HEK293 (cell line): ENCODE data around the gene CCDC88C.

Experiments
- HOXD13 ChIP-seq: sonication (generic); formaldehyde crosslinking; IDR thresholded peaks from 2 replicates; pipeline ENCODE4 v1.8.0; 2022; ENCODE audit warnings: missing genetic modification reagents, borderline replicate concordance
- KLF16 ChIP-seq: fragments of 450-650 bp; formaldehyde crosslinking; IDR thresholded peaks from 2 replicates; pipeline ENCODE4 v1.5.1; 2017; ENCODE audit warnings: missing biosample characterization, missing genetic modification characterization
- ZFP41 ChIP-seq: fragments of 450-650 bp; formaldehyde crosslinking; IDR thresholded peaks from 2 replicates; pipeline ENCODE4 v1.5.1; 2016; ENCODE audit warnings: missing biosample characterization, missing genetic modification characterization, borderline replicate concordance
- ZNF132 ChIP-seq: fragments of 450-650 bp; formaldehyde crosslinking; IDR thresholded peaks from 2 replicates; pipeline ENCODE4 v1.5.1; 2017; ENCODE audit warnings: missing biosample characterization, missing genetic modification characterization, borderline replicate concordance
- ZNF561 ChIP-seq: fragments of 450-650 bp; IDR thresholded peaks from 2 replicates; pipeline ENCODE4 v1.5.1; 2018; ENCODE audit warnings: missing biosample characterization, missing genetic modification characterization, borderline replicate concordance
- ZNF785 ChIP-seq: fragments of 450-650 bp; formaldehyde crosslinking; IDR thresholded peaks from 2 replicates; pipeline ENCODE4 v1.5.1; 2016; ENCODE audit warnings: missing biosample characterization, missing genetic modification characterization
- ZNF837 ChIP-seq: fragments of 450-650 bp; formaldehyde crosslinking; IDR thresholded peaks from 2 replicates; pipeline ENCODE4 v1.5.1; 2016; ENCODE audit warnings: missing biosample characterization, missing genetic modification characterization
- TF ChIP-seq, protein P1 (sequence below): fragments of 450-650 bp; formaldehyde crosslinking; IDR thresholded peaks from 2 replicates; pipeline ENCODE4 v1.5.1; 2016; ENCODE audit warnings: missing biosample characterization, missing genetic modification characterization

DNA sequence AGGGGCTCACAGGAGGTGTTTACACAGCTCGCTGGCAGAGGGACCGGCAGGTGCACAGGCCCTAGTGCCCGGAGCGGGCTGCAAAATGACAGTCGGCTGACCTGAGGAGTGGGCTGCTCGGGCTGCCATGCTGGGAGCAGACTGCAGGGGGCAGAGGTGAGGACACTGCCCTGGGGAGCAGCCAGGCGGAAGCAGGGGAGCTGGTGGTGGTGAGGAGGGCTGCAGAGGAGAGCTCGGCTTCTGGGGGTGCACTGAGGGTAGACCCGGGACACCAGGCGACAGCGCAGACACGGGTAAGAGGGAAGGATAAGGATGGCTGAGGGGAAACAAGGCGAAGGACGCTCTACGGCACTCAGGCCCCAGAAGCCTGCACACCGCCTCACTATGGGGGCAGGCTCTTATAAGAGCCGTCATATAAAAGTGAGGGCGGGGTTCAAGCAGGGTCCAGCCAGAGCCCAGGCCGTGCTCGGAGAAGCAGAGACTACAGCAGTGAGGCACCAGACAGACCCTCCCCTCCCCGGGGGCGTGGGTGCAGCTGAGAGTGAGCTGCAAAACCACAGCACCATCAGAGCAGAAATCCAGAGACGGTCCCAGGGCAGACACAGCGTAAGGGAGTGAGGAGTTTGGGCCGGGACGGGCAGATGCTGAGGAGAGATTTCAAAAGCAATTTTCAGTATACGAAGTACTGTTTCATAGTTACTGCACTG is 62.5 kb downstream of the CCDC88C start:
- TF ChIP-seq ZNF561 (tag by site-specific recombination) (no peak), ZNF785 (tag by site-specific recombination) (no peak), HOXD13 (CRISPR knock-in tag) (no peak), ZNF837 (tag by site-specific recombination) (no peak), ZFP41 (tag by site-specific recombination) (no peak), KLF16 (tag by site-specific recombination) (no peak), ZNF132 (tag by site-specific recombination) (no peak)
- TF ChIP-seq, protein P1, sequence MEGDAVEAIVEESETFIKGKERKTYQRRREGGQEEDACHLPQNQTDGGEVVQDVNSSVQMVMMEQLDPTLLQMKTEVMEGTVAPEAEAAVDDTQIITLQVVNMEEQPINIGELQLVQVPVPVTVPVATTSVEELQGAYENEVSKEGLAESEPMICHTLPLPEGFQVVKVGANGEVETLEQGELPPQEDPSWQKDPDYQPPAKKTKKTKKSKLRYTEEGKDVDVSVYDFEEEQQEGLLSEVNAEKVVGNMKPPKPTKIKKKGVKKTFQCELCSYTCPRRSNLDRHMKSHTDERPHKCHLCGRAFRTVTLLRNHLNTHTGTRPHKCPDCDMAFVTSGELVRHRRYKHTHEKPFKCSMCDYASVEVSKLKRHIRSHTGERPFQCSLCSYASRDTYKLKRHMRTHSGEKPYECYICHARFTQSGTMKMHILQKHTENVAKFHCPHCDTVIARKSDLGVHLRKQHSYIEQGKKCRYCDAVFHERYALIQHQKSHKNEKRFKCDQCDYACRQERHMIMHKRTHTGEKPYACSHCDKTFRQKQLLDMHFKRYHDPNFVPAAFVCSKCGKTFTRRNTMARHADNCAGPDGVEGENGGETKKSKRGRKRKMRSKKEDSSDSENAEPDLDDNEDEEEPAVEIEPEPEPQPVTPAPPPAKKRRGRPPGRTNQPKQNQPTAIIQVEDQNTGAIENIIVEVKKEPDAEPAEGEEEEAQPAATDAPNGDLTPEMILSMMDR: peak; percentile 45; the same call in 1 of the 2 replicates
